Measurements from ENCODE around the gene ZNF784. TPM values are rescaled to one million over a fixed set of nuclear protein-coding genes. Genes with fewer than 3 reads are reported as not detected.

The ZNF784 gene
- total and polyA plus RNA-seq, 10 of the 15 experiments (the other 5 are each of a cell fraction or from before 2014, with no cell fraction given): 0.10 to 5.2 (median 1.8) TPM

GRCh38 chr19:55654868-55655647 lies 30.7 kb upstream of the ZNF784 start, which contains the start of gene U2AF2 (continued):
- peak; percentile 72 for TF ChIP-seq NRF1 (conservative IDR thresholded peaks at IDR 0.05; ENCODE audit: low read depth, low read length)
- TF ChIP-seq JUND (IDR thresholded peaks at IDR 0.05; ENCODE audit: low read depth, low read length): no peak
- TF ChIP-seq ZNF207 (IDR thresholded peaks at IDR 0.05; ENCODE audit: borderline replicate concordance): peak; percentile 90
- TF ChIP-seq GATAD2B (conservative IDR thresholded peaks at IDR 0.05; ENCODE audit: low read depth): peak; percentile 87
- TF ChIP-seq POLR2A (IDR thresholded peaks at IDR 0.05; ENCODE audit: low read depth, low read length): peak; percentile 81
- TF ChIP-seq MYB (IDR thresholded peaks at IDR 0.05; ENCODE audit: borderline replicate concordance, low read depth, low read length): no peak
- TF ChIP-seq CREM (IDR thresholded peaks at IDR 0.05; ENCODE audit: low read depth): peak; percentile 38
- TF ChIP-seq SMARCA5 (IDR thresholded peaks at IDR 0.05): peak; percentile 98
- no peak for TF ChIP-seq CTCF (IDR thresholded peaks at IDR 0.05 in 2 of 3, conservative IDR thresholded peaks at IDR 0.05 in 1 of 3; ENCODE audit: control insufficient read depth in 2 of 3, extremely low read depth in 1 of 3, insufficient read depth in 1 of 3, low read depth in 3 of 3, low read length in 3 of 3)
- peak; percentile 73 for TF ChIP-seq FOXK2 (IDR thresholded peaks at IDR 0.05)
- 0 out of 2 replicates have a peak, but pooled peaks have one; percentile 60 for TF ChIP-seq NBN (IDR thresholded peaks at IDR 0.05)
- TF ChIP-seq STAT3 (IDR thresholded peaks at IDR 0.05; ENCODE audit: low read depth, low read length): no peak
- peak; percentile 96 for TF ChIP-seq MXI1 (IDR thresholded peaks at IDR 0.05; ENCODE audit: low read depth, low read length)
- 0 out of 2 replicates have a peak, but pooled peaks have one; percentile 10 for TF ChIP-seq TCF12 (IDR thresholded peaks at IDR 0.05; ENCODE audit: low read depth, low read length)
- TF ChIP-seq NR2C1 (IDR thresholded peaks at IDR 0.05): peak; percentile 57
- TF ChIP-seq DPF2 (IDR thresholded peaks at IDR 0.05): peak; percentile 84
- TF ChIP-seq RAD51 (IDR thresholded peaks at IDR 0.05): peak; percentile 75
- no peak for TF ChIP-seq MTA2 (IDR thresholded peaks at IDR 0.05; ENCODE audit: low read depth)
- TF ChIP-seq ZBTB4 (CRISPR knock-in tag; IDR thresholded peaks at IDR 0.05): no peak
- TF ChIP-seq E2F8 (IDR thresholded peaks at IDR 0.05; ENCODE audit: low read depth, partially characterized antibody): peak; percentile 59
- TF ChIP-seq ATF7 (IDR thresholded peaks at IDR 0.05; ENCODE audit: low read depth): no peak
- TF ChIP-seq TCF3 (IDR thresholded peaks at IDR 0.05; ENCODE audit: borderline replicate concordance, insufficient read depth, low read depth, low read length): no peak
